ENCODE data around the gene MARCOL.

MARCOL gene, protein sequence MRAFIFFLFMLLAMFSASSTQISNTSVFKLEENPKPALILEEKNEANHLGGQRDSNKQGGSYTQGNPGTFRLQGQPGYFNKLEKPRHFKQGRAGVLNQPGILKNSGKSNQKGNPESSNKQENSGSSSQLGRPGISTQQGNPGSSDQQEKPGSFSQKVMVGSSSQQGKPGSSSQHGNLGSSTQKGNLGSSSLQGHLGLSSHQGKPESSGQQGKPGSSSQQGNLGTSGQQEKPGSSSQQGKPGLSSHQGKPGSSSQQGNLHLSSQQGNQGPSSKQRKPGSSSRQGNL

GRCh38 chr5:148238418-148238794, at the start of gene MARCOL:
TSS of gene MARCOL (plus strand) at chr5:148238525. CDS start at chr5:148238598, 73 bp downstream.
- TF ChIP-seq, protein P1, sequence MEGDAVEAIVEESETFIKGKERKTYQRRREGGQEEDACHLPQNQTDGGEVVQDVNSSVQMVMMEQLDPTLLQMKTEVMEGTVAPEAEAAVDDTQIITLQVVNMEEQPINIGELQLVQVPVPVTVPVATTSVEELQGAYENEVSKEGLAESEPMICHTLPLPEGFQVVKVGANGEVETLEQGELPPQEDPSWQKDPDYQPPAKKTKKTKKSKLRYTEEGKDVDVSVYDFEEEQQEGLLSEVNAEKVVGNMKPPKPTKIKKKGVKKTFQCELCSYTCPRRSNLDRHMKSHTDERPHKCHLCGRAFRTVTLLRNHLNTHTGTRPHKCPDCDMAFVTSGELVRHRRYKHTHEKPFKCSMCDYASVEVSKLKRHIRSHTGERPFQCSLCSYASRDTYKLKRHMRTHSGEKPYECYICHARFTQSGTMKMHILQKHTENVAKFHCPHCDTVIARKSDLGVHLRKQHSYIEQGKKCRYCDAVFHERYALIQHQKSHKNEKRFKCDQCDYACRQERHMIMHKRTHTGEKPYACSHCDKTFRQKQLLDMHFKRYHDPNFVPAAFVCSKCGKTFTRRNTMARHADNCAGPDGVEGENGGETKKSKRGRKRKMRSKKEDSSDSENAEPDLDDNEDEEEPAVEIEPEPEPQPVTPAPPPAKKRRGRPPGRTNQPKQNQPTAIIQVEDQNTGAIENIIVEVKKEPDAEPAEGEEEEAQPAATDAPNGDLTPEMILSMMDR (IDR thresholded peaks at IDR 0.05; ENCODE audit: low read depth, low read length, poor library complexity, severe bottlenecking): no peak
- no peak for TF ChIP-seq EZH2phosphoT487 (IDR thresholded peaks at IDR 0.05; ENCODE audit: borderline replicate concordance, low read length)
- Histone ChIP-seq H3K4me2 (ENCODE audit: low read length) (no peak within 1 kb of the TSS), H3K4me1 (ENCODE audit: control insufficient read depth, low read length) (no peaks in the 10 kb centered on the region), H3F3A (ENCODE audit: control insufficient read depth, insufficient read depth) (no peaks in the 10 kb centered on the region), H3K9me2 (replicated peaks; ENCODE audit: control insufficient read depth, low read length) (no peaks in the 10 kb centered on the region), H3K9me3 (ENCODE audit: control insufficient read depth, insufficient read depth, low read length) (no peaks in the 10 kb centered on the region), H4K20me1 (ENCODE audit: control insufficient read depth, insufficient read depth, low read depth, low read length) (no peaks in the 10 kb centered on the region), H3K79me2 (ENCODE audit: control insufficient read depth, low read length) (no peaks in the 10 kb centered on the region), H3K27ac (ENCODE audit: low read depth, low read length) (no peak within 1 kb of the TSS), H3K4me3 (ENCODE audit: low read length) (no peak within 1 kb of the TSS), H3K36me3 (ENCODE audit: control insufficient read depth, low read length) (no peaks in the 10 kb centered on the region), H3K27me3 (ENCODE audit: control insufficient read depth, low read length) (no peaks in the 10 kb centered on the region)

- no peak for TF ChIP-seq EZH2phosphoT487 (IDR thresholded peaks at IDR 0.05; ENCODE audit: borderline replicate concordance, low read length)
- TF ChIP-seq, protein P1 (IDR thresholded peaks at IDR 0.05; ENCODE audit: low read depth, low read length, poor library complexity, severe bottlenecking): no peak
- Histone ChIP-seq H3K9me2 (replicated peaks; ENCODE audit: control insufficient read depth, low read length) (no peaks in the 10 kb centered on the region), H3K79me2 (ENCODE audit: control insufficient read depth, low read length) (no peaks in the 10 kb centered on the region)
Measured at GRCh38 chr5:148191010-148191409, 47.3 kb upstream of the MARCOL start.

DNA sequence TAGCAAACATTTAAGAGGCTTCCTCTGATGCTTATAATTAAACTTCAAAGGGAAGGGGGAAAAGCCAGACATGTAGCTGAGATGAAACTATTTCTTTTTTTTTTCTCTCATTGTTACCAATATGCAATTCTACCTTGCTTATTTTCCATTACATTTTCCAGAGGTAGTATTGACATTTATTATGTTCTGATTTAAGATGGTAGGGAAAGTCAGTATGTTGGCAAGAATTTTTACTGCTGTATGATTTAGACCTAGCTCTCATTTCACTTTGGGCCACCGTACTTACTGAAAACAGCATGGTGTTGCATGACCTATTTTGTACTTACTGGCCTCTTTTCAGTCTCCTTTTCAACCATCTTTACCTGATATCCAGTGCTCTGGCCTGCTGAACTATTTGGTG, 45.1 kb upstream of the MARCOL start:
- Histone ChIP-seq H3K4me2 (ENCODE audit: low read length) (no peak overlapping the region), H4K20me1 (ENCODE audit: control insufficient read depth, insufficient read depth, low read depth, low read length) (no peaks in the 10 kb centered on the region), H3K4me1 (ENCODE audit: control insufficient read depth, low read length) (no peaks in the 10 kb centered on the region), H3K4me3 (ENCODE audit: low read length) (no peak overlapping the region), H3K9me2 (replicated peaks; ENCODE audit: control insufficient read depth, low read length) (no peaks in the 10 kb centered on the region), H3F3A (ENCODE audit: control insufficient read depth, insufficient read depth) (no peaks in the 10 kb centered on the region), H3K36me3 (ENCODE audit: control insufficient read depth, low read length) (no peaks in the 10 kb centered on the region), H3K79me2 (ENCODE audit: control insufficient read depth, low read length) (no peaks in the 10 kb centered on the region), H3K9me3 (ENCODE audit: control insufficient read depth, insufficient read depth, low read length) (no peaks in the 10 kb centered on the region), H3K27ac (ENCODE audit: low read depth, low read length) (no peak overlapping the region), H3K27me3 (ENCODE audit: control insufficient read depth, low read length) (peaks cover 5% of the 10 kb centered on the region; the same call in 1 of the 2 replicates)
- TF ChIP-seq, protein P1 (IDR thresholded peaks at IDR 0.05; ENCODE audit: low read depth, low read length, poor library complexity, severe bottlenecking): no peak
- no peak for TF ChIP-seq EZH2phosphoT487 (IDR thresholded peaks at IDR 0.05; ENCODE audit: borderline replicate concordance, low read length)

More at GRCh38 chr5:148191010-148191409, 47.3 kb upstream of the MARCOL start:
- Histone ChIP-seq H3K36me3 (ENCODE audit: control insufficient read depth, low read length) (no peaks in the 10 kb centered on the region), H3K27me3 (ENCODE audit: control insufficient read depth, low read length) (0 out of 2 replicates have a peak, but pooled peaks cover 2% of the 10 kb centered on the region), H3F3A (ENCODE audit: control insufficient read depth, insufficient read depth) (no peaks in the 10 kb centered on the region), H3K27ac (ENCODE audit: low read depth, low read length) (no peak overlapping the region), H3K4me2 (ENCODE audit: low read length) (no peak overlapping the region), H3K9me3 (ENCODE audit: control insufficient read depth, insufficient read depth, low read length) (no peaks in the 10 kb centered on the region), H4K20me1 (ENCODE audit: control insufficient read depth, insufficient read depth, low read depth, low read length) (no peaks in the 10 kb centered on the region), H3K4me3 (ENCODE audit: low read length) (no peak overlapping the region), H3K4me1 (ENCODE audit: control insufficient read depth, low read length) (no peaks in the 10 kb centered on the region)
